NCI-H187 (cell line): ENCODE results near the gene DUOX1.
"Not testable (repeated sequence)": the region's sequence is repeated elsewhere in the genome, so short reads cannot be mapped to it uniquely, and the experiment has no call there.

Experiments used
- DNase-seq, 2 experiments: peaks; one replicate each; lab custom pipeline; 2025; lab: John Stamatoyannopoulos, UW

The DUOX1 gene

DNA sequence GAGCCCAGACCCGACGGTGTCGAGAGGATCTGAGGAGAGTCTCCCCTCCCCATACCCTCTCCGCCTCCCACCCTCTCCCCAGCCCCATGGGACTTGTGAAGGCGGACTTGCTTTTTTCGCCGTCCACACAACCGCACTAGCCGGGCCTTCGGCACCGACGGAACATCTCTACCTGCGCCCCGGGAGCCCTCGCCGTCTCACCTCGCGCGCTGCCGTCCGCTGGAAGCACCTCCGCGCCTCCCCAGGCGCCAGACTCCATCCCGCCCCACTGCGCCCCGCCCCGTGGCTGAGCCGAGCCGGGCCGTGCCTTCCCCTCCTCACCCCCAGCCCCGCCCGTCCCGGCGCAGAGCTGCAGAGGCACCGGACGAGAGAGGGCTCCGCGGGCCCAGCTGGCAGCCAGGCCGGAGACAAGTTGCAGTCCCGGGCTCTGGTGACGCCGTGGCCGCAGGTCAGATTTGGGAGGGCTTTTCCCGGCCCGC lies at the start of gene DUOX1, which contains the start of gene DUOXA1:
DUOX1 (plus strand) TSS at position 344 of the 479 bp plus-strand sequence. CDS start 1,973 bp downstream, outside the sequence.
DUOXA1 (minus strand) TSS at position 229 of the 479 bp plus-strand sequence. CDS start 6,865 bp downstream, outside the sequence.
- no peak for DNase-seq

DNA sequence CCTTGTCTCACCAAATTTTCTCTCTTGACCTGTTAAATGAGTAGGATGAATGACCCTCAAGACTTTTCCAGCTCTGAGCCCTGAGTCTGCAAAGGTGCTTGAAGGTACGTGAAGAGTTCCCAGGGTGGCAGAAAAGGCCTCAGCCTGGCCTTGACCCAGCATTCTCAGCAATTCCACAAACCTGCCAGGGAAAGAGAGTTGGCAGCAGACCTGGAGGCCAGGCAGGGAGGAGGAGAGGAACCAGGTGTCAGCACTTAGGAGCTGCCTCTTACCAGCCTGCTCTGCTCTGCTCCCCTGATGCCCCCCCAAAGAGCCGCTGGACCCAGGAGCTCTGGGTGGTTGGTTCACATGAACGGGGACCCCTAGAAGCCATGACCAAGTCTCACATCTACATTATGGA lies 49.2 kb upstream of the DUOX1 start:
- DNase-seq: not testable (repeated sequence)

DNA sequence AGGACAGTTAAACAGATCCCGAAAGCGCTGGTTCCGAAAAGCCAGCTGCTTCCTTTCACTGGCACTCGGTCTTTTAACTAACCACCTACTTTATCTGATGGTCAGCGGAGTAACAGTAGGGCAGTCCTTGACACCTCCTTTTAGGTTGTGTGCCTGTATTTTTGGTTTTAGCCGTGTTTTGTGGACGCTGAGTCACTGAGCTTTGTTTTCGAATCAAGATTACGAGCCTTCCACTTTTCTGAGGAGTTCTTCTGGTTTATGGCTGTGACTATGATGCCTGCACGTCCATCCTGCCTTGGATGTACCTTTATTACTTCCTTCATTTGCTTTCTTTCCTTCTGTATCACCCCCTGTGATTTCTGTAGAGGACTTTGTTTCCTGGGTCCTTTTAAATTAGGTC lies 47.4 kb upstream of the DUOX1 start:
- DNase-seq: not testable (repeated sequence)

GRCh38 chr15:45083223-45083622 lies 46.6 kb upstream of the DUOX1 start:
- no peak for DNase-seq

- no peak for DNase-seq
Observed at GRCh38 chr15:45084163-45084562, 45.6 kb upstream of the DUOX1 start.

- no peak for DNase-seq
Observed at GRCh38 chr15:45087513-45087912, 42.3 kb upstream of the DUOX1 start.

DNA sequence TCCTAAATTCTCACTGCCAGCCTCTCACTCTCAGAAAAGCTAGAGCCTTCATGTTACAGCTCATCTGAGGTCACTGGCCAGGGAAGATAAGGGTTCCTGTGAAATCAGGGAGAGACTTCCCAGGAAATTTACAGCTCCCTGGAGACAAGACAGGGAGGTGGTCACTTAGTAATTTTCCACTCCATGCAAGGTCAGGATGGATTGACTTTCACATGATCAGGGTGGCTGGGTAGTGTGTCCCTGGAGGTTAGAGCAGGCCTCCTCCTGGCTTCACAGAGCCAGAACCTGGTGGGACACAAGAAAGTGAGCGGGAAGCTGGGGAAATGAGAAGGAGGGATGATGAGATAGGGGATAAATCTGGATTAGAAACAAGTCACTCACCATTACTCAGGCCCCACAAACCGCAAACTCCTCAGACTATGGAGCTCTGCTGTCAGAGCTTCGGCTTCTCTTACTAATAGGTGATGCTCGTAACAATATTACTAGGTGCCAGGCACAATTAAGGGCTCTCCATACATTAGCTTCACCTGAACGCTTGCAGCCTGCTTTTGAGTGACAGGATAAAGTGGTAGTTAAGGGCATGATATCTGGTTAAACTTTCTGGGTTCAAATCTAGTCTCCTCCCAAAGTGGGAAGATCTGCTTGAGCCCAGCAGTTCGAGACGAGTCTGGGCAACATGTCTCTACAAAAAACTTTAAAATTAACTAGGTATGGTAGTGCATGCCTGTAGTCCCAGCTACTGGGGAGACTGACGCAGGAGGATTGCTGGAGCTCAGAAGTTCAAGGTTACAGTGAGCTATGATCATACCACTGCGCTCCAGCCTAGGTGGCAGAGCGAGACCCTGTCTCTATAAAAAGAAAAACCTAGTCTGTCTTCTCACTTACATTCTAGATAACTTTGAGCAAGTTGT lies 40.7 kb upstream of the DUOX1 start:
- DNase-seq: no peak

DNA sequence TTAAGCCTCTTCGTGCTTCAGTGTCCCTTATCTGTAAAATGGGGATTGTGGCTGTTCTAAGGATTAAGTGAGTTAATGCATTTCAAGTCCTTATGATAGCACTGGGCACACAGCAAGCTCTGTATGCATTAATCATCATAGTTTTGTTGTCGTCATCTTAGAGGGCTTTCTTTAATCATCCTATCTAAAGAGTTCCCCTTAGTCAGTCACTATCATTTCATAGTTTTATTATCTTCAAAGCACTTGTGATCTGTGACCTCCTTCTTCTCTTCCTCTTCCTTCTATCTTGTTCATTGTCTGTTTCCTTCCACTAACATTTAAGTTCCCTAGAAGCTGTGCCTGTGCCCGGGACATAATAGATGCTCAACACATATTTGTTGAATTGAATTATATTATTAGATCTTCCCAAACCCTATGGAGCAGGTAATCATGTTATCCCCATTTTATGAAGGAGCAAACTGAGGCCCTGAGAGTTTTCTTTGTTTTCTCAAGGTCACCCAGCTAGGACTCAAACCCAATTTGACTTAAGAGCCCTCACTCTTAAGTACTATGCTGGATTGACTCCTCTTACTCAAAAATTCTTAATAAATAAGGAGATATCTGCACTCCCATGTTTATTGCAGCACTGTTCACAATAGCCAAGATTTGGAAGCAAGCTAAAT lies 40.0 kb upstream of the DUOX1 start:
- no peak for DNase-seq

- DNase-seq: no peak
Observed at GRCh38 chr15:45091161-45091560, 38.6 kb upstream of the DUOX1 start.

GRCh38 chr15:45091576-45091975 lies 38.2 kb upstream of the DUOX1 start:
- no peak for DNase-seq

DNA sequence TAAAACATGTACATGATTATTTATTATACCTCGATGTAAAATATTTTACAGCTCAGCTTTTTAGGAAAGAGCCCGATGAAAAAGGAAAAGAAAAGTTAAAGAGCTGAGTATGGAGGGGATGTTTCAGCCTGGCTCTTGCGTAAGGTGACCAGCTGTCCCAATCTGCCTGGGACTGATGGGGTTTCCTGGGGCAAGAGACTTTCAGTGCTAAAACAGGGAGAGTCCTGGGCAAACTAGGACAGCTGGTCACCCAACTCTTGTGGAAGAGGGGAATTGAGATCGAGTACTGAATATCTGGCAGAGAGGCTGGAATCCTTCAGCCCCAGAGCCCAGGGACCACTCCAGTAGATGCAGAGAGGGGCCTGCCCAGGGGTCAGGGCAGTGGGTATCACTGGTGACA lies 36.8 kb upstream of the DUOX1 start:
- no peak for DNase-seq

GRCh38 chr15:45093622-45094357 lies 36.0 kb upstream of the DUOX1 start:
- DNase-seq: no peak

DNA sequence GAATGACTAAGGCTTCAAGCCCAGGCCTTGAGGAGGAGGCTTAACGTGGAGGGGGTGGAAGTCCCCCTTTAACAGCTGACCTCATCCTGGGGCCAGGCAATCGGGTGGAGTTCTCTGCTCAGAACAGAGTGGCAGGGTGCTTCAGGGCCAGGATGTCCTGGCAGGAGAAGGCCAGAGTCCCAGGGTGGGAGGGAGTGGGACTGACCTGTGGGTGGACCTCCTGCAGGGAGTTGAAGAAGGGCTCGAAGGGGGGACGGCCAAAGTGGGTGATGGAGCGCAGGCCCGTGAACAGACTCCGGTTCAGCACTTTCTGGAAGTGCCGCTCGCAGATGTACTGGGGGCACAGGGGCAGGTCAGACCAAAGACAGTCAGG lies 35.5 kb upstream of the DUOX1 start:
- DNase-seq: no peak

DNA sequence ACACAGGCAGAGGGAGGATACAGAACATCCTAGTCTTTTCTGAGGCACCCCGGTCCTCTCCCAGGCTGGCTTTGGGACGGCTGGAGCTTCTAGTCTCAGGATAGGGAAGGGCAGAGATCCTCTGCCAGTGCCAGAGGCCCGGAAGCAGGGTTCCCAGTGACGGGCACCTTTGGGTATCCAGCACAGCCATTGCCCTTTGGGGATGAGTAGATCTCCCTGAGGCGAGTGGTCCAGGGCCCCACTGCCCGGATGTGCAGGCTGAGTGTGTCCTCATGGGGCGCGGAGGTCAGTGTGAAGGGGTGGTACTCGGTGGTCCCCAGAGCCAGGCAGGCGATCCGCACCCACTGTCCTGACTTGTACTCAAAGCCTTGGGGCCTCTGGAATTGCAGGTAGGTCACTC lies 34.1 kb upstream of the DUOX1 start:
- no peak for DNase-seq

- no peak for DNase-seq
Observed at GRCh38 chr15:45097466-45097865, 32.3 kb upstream of the DUOX1 start.

DNA sequence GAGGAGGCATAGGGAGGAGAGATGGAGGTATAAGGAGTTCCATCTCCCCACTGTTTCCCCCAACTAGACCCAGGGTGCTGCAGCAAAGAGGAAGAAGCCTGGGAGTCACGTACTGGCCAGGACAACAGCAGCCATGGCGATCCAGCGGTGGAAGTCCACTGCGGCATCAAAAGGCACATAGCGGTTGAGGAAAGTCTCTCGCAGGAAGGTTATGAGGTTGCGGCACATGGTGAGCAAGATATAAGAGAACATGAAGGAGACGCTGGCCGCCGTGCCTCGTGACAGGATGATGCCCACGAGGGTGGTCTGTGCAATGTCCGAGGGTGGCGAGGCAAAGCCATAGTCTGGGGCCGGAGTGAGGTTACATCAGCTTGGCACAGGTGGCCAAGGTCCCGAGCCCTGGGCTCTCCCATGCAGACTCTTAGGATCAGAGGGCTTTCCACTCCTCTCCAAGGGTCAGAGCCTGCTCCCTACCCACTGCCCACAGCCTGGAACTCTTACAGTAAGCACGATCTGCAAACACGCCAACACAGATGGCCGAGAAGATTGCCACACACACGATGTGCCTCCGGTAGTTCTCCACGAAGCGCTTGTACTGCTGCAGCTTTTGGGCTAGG lies 30.1 kb upstream of the DUOX1 start:
- no peak for DNase-seq

- DNase-seq: no peak
Observed at GRCh38 chr15:45100884-45101625, 28.7 kb upstream of the DUOX1 start.

DNA sequence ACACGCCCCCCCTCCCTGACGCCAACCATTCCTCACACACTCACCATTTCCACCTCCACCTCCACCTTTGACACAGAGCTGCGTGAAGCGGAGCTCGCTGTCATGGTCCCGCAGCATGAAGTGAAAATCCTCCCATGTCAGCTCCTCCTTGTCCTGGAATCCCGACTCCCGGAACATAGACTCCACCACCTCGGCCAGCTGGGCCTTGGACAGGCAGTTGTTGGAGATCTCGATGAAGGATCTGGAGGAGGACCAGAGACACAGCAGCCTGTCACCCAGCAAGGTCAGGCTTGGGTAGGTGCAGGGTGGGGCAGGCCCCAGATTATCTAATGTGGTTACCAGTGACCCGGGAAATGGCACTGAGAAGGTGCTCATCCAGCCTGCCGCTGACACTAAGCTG lies 28.0 kb upstream of the DUOX1 start:
- DNase-seq: no peak

DNA sequence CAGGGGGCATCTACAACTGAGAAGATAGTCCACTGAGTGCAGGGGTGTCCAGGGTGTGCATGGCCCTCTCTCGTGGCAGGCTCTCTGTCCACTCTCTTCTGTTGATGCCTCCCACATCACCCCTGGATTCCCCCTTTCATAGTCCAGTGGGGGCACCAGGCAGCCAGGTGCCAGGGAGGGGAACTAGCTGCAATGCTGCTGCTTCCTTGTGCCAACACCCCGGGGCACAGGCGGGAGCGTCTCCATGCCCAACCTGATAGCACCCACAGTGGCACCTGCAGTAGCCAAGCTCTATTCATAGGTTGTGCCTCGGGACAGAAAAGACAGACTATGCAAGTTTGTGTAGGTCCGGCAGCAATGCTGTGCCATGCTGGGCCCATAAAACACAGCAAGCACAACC lies 27.6 kb upstream of the DUOX1 start:
- DNase-seq: no peak

- not testable (repeated sequence) for DNase-seq
Observed at GRCh38 chr15:45104170-45104569, 25.6 kb upstream of the DUOX1 start.

- DNase-seq: no peak
Observed at GRCh38 chr15:45105586-45105985, 24.2 kb upstream of the DUOX1 start.
